Hematopoietic multipotent progenitor cell treated with erythropoietin and hydrocortisone succinate and interleukin-3 and kit ligand, for 4 days (in vitro differentiated cells): ENCODE results near the gene FLACC1.
"Not testable (repeated sequence)": the region's sequence is repeated elsewhere in the genome, so short reads cannot be mapped to it uniquely, and the experiment has no call there.

Experiments used
- DNase-seq: peaks from one replicate; pipeline ENCODE4 v3.0.0-alpha.2; 2015

Gene FLACC1, protein sequence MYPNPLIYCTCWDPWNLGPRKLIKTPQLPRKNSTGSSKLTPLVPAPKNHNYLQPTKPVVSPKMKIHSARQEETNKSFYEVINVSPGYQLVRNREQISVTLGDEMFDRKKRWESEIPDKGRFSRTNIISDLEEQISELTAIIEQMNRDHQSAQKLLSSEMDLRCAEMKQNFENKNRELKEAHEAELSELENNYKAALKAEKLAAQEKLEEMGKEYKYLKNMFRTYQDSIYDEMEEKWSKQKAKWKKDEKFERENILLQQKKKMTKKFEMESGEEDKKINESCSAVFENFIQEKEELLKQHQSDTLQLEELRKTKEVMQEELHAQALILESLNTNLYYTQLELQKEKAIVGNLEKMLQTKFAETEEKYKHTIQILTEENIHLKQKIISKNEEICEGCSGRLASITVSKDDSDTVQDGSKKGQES

DNA sequence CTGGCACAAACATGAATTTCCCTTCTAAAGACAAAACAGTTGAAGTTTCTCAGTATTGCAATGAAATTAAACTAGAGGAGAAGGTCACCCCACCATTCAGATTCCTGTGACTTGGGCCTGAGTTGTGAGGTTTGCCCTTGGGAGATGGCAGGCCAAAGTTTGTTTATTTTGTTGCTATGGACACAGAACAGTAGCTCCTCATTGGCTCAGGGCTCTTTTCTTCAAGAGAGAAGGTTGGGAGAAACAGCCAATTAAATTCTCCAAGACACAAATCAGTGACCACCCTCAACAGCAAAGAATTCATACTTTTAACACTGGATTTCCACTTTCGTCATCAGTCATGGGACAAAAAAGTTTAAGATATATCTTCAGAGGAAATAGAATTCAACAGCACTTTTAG lies at the start of gene FLACC1:
FLACC1 (minus strand) TSS at position 125 of the 400 bp plus-strand sequence. CDS start 5,941 bp downstream, outside the sequence.
- peak; percentile 31 for DNase-seq

DNA sequence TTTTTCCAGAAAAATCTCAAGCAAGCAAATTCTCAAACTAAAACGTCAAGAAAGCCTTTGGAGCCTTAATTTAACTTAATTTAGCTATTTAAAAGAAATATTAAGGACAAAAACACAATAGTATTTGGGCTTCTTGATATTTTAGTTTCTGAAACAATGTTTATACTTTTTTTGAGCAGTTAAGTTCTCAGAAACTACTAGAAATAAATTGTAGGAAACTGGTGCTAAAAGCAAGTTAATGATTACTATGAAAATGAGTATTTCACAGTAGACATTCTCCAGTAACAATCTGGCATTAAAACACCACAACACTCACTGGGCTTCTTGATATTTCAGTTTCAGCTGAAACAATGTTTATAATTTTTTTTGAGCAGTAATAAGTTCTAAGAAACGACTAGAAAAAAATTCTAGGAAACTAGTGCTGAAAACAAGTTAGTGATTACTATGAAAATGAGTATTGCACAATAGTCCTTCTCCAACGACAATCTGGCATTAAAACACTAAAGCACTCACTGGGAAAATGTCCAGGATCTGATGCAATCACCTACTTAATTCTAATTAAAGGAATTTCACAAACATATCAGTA lies 49.0 kb upstream of the FLACC1 start:
- DNase-seq: peak; percentile 77

DNA sequence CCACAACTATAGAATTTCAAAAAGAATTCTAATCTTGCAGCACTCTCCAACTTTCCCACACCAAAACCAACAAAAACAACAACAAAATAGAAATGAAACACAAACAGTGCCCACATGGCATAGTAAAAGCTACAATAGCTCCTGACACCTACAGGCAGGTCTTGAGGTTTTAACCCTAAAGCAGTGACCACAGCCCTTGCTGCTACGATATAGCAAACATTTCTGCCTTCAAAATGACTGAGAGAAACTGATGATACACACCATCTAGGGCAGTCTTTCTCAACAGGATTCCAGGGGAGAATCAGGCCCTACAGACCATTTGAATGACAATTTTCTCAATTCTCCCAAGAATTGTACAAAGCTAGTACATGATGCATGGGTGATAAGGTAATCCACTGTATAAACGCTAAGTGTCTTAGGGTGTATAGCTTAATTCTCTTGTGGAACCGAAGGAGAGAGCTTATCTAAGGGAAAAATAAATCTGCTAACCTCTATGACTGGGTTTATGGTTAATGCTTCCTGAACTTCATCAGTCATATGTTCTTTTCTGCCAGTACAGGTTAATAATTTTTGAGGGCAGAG lies 47.6 kb upstream of the FLACC1 start:
- peak; percentile 44 for DNase-seq

DNA sequence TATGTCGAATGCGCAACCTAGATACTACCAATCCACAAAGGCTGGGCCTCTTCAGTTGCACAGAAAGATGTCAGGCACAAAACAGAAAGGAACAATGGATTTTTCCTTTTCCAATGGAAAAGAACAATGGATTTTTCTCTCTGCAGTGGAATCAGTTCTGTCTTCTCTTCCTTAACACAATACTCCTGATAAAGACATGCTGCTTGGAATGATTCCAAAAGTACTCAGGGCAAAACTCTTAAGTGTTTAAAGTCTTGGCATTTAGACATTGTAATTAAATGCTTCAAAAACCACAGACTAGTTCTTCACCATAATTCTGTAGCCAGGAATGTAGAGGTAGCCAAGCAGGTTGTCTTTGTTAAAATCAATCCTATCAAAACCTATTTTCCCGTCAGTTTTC lies 46.7 kb upstream of the FLACC1 start:
- peak; percentile 54 for DNase-seq

DNA sequence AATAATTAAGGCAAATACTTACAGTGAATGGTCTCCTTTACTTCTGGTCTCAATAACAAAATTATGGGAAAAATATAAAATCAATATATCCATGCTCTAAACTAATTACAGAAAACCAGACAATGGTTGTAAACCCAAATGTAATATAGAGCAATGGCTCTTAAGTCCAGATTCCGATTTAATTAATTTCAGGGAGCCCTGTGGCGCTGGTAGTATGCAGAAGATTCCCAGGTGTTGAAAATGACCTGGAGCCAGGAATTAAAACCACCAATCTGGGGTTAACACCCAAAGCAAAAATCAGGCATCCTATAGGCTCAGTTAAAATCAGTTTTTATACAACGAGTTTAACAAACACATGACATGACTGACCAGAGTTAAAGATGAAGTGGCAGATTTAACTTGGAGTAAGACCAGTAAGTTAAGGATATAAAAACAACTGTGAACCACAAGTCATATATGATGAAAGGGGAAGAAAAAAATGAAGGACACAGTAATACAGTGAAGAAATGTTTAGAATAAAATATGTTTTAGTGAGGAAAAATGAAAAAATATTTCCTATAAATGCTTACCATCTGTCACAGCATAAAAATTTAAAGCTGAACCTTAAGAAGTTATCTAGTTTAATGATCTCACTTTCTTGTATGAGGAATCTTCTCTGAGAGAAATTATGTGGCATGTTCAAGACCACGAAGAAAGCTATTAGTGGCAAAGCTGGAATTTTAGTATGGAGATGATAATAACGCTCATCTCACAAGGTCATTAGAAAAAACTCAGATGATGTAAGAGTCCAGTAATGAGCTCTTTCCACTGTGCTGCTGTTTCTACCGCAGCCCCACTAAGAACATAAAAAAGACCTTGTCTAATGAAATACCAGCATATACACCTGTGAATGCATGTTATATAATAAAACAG lies 45.8 kb upstream of the FLACC1 start:
- DNase-seq: no peak

DNA sequence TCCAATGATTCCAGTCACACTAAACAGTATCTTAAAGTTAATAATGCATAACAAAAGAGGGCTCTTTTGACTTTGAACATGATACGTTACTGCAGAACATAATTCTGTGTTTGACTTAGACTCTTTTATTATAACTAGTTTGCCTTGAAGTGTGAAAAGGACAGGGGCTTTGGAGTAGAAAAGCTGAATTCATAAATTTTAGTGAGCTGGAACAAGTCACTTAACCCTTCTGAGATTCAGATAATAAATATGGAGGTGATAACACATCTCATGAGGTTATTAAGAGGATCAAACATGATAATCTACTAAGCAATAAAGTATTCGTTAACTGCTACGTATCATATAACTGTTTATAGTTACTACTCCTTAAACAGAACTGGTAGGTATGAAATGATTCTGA lies 44.7 kb upstream of the FLACC1 start:
- DNase-seq: no peak

DNA sequence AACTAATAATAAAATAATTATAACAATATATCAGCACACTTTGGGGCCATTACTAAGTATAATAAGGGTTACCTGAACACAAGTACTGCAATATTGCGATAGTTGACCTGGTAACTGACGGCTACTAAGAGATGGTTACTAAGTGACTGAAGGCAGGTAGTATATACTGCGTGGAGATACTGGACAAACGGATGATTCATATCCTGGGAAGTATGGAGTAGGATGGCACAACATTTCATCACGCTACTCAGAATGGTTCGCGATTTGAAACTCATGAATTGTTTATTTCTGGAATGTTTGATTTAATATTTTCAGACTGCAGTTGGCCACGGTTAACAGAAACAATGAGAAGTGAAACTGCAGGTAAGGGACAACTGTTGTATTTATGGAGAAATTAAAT lies 39.5 kb upstream of the FLACC1 start:
- no peak for DNase-seq

DNA sequence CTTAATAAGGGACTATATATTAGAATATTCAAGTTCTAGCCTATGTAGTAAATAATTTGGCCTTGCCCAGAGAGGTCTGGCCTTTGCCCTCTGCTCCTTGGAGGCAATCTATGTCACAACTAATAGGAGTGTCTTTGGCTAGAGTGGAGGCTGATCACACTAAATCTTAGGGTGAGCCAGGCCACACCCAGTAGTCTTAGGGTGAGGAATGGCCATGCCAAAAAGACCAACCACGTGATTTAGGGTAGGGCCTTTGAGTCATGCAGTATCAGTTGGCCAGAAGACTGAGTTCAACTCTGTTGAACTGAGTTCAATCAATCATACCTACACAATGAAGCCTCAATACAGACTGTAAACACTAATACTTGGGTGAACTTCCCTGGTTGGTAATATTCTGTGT lies 26.0 kb upstream of the FLACC1 start:
- peak; percentile 28 for DNase-seq

DNA sequence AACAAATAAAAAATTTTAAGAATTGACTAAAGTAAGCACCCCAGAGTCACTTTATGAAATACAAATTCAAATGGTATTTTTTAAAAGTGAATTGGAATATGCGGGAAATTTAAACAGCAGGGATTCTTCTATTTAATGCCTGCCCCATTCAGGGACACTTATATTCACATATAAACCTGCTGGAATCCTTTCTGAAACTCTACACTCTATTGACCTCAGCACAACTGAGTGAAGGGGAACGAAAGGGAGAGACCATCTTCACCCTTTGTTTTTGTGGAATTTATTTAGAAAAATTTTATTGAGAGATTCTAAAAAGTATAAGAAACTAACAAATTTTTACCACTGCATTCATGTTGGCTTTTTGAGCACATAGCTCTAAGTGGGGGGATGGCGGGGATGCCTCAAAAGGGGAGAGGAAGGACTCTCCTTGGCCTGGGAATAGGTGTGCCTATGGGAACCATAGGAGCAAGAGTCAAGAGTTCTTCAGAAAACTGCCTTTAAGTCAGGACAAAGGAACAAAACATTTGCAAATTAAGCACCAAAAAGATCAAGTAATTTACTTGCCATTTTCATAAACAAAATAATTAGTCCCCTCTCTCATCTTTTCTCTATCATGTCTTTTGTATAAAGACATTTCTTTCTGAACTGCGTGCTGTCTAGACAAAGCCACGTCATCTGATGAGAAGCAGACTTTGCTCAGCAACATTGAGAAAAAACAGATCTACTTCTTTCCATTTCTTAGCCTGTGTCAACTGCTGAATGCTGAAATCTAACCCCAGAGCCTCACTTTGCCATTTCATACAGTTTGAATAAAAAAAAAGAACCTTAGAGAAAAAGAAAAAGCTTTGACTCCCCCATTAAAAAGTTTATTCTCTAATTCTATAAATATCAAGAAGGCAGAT lies 21.6 kb upstream of the FLACC1 start:
- DNase-seq: no peak

DNA sequence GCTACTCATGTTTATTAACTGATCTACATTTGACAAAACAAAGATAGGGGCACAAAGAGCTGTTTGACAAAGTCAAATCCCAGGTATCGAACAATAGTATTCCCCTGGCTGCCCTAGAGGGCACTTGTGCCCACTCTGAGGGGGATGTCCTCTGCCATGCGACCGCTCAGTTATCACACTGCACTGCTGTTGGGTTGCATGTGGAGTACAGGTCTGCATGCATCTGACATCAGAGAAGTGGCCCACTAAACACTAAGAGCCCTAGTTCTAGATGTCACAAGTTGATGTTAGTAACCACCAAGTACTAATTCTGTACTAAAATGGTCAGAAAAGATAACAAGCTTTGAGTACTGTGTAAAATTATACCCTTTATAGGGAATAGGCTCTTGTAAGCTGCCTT lies 20.1 kb upstream of the FLACC1 start:
- DNase-seq: peak; percentile 20

DNA sequence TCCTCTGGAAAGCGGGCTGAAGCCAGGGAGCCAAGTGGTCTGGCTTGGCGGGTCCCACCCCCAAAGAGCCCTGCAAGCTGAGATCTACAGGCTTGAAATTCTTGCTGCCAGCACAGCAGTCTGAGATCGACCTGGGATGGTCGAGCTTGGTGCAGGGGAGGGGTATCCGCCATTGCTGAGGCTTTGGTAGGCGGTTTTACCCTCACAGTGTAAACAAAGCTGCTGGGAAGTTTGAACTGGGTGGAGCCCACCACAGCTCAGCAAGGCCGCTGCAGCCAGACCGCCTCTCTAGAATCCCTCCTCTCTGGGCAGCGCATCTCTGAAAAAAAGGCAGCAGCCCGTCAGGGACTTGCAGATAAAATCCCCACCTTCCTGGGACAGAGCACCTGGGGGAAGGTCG lies 12.6 kb upstream of the FLACC1 start:
- no peak for DNase-seq

DNA sequence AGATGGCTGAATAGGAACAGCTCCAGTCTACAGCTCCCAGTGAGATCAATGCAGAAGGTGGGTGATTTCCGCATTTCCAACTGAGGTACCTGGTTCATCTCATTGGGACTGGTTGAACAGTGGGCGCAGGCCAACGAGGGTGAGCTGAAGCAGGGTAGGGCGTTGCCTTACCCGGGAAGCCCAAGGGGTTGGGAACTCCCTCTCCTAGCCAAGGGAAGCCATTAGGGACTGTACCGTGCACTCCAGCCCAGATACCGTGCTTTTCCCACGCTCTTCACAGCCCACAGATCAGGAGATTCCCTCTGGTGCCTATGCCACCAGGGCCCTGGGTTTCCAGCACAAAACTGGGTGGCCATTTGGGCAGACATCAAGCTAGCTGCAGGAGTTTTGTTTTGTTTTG lies 12.2 kb upstream of the FLACC1 start:
- DNase-seq: not testable (repeated sequence)

DNA sequence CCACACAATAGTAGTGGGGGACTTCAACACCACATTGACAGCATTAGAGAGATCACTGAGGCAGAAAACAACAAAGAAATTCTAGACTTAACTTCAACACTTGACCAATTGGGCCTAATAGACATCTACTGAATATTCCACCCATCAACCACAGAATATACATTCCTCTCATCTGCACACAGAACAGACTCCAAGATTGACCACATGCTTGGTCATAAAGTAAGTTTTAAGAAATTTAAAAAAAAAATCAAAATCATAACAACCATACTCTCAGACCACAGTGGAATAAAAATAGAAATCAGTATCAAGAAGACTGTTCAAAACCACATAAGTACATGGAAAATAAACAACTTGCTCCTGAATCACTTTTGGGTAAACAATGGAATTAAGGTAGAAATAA lies 9.0 kb upstream of the FLACC1 start:
- DNase-seq: no peak

DNA sequence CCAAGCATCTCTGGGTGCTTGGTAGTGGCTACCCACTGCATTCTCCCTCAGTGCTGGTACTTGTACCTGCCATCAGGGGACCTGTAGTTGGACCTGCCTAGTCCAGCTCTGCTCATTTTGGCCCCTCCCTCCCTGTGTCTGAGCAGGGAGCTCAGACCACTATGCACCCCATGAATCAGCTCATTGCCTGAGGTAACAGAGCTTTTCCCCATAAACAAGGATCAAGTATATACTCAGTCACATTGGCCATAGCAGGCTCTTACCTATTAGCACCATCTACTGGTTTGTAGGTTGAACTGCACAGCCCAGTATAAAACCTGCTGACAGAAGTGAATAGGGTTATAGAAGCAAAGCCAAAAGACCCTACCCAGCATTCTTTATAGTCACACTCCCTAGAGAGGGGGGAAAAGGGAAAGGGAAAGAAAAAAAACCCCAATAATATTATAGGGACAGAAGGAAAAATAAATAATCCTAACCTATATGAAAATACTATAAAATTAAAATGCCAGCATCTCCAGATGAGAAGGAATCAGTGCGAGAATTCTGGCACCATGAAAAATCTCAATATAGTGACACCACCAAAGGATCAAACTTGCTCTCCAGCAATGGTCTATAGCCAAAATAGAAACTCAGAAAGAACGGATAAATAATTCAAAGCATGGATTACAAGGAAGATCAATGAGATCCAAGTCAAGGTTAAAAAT lies 6.9 kb upstream of the FLACC1 start:
- peak; percentile 85 for DNase-seq

DNA sequence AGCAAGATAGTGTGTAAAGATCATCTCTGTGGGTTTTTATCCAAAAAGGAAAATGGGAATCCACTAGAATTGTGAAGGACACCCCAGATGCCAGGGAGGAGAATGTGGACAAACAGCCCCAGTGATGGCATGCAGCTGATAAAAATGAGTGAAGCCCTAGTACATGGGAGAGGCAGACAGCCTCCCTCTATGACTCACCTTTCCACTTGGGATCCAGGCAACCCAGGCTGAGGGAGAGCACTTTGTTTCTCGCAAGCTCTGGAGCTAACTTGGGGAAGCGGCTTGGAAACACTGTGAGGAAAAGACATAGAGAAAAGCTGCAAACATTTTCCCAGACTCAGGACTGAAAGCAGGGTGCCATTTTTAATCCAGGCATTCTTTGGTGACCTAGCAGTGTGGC lies 5.3 kb upstream of the FLACC1 start:
- DNase-seq: no peak

DNA sequence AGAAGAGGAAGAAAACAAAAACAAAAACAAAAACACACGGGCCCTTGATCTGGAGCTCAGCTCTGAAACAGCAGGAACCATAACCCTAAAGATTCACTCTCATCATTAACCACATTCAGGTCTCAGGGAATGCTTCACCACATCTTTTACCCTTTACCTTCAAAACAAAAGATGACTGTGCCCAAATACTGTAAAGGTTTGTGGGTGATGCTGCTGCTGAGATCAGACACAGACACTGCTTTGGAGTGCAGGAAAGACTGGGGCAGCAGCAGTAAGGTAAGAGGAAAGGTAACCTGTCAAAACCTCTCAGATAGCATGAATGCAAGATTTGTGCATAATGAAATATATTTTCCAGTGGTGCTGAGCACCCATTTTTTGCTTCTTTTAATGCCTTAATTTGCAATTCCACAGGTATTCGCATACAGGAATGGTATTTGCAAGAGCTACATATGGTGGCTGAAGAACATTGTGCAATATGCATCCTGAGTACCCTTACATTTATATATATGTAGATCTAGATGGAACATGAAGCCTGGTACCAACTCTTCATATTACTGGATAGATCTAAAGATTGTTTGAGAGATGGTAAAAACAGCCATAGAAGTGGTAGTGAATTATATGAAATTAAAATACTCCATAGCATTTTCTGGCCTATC lies 4.1 kb upstream of the FLACC1 start:
- DNase-seq: no peak

DNA sequence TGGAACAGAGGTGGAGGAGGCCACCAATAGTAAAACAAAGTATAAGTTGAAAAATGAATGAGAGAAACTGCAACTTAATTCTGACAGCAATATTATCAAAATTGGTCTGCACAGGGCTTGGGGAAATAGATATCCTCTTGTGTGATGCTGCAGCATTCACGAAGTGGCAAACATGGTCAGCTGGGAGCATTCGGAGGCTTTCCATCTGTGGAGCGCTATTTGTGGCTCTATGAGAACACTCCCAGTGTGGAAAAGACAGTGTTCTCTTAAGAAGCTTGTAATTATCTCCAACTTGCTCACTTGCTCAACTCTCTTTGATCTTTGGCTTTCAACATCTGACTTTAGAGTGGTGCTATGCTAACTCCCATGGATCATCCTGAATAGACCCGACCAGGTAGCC lies 3.1 kb upstream of the FLACC1 start:
- no peak for DNase-seq

DNA sequence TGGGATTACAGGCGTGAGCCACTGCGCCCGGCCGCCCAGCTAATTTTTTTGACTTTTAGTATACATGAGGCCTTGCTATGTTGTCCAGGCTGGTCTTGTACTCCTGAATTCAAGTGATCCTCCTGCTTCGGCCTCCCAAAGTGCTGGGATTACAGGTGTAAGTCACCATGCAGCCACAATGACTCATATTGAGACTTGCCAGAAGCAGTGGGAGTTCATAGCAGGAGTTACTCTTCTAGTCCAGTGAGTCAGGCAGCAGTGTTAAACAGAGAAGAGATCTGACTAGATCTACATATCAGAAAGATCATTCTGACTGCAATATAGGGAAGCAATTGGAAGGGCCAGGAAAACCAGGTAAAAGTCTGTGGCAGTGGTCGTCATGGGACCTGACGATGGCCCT lies 1.5 kb upstream of the FLACC1 start:
- DNase-seq: no peak

DNA sequence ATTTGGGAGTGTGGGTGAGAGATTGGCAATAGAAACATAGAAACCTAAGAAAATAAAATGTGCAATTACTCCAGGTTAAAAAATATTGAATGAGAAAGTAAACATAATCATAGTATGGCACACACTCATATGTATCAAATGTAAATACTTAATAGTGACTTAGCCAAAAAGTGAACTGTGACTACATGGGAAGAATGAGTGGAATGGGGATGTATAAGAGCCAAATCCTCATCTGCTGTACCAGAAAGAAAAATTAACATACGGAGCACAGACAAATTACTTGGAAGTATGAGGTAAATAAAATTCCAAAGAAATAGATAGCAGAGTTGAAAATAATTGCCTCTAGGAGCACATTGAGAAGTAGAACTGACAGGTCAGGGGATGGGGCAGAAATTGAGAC lies 4.0 kb downstream of the FLACC1 start:
- DNase-seq: no peak

DNA sequence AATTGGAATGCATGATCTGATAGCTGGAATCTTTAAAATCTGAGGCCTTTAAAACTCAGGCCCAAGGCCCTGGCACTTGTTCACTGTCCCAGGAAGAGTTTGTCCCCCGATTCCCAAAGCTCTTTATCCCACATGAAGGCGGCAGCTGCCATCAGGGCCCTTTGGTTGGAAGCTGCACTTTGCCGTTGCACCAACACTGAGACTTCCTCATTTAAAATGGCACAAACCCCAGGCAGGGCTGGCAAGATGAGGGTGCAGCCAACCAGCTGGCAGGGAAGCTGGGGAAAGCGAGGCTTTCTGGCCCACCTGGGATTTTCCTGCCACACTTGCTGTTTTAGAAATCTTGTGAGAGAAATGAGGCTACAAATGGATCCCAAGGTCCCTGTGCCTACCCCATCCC lies 6.3 kb downstream of the FLACC1 start:
- DNase-seq: no peak

DNA sequence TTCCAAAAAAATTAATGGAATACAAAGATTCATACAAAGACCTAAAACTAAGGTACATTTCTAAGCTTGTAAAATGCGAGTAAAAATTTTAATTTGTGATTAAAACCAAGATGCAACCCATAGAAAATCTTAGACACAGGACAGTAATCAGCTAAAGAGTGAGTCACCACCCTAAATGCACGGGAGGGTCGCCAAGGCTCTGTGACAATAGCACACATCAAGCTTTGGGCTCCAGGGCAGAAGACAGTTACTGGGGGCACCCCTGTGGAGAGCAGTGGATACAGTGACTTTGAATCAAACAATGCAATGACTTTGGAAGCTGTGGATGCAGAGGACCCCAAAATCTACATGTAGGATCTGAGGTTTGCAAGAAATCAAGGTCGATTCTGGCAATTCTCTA lies 7.5 kb downstream of the FLACC1 start:
- no peak for DNase-seq
